HG03135 (cell line): ENCODE data around the gene PPCDC.

Experiments used
- ATAC-seq: cut with Tn5 transposase; IDR thresholded peaks from one replicate; pipeline ENCODE4 v1.9.1; 2021; ENCODE audit warnings: mild to moderate bottlenecking, moderate library complexity; ENCODE audit not compliant: unreplicated experiment

PPCDC gene

GRCh38 chr15:75023181-75023871 lies at the start of gene PPCDC:
Gene PPCDC (plus strand): TSS chr15:75023590. CDS start chr15:75028319, 4,729 bp downstream.
- peak; percentile 93 for ATAC-seq

- no peak for ATAC-seq
Observed at GRCh38 chr15:74976159-74976558, 47.2 kb upstream of the PPCDC start.

- no peak for ATAC-seq
Observed at GRCh38 chr15:74977599-74977998, 45.8 kb upstream of the PPCDC start.

GRCh38 chr15:74978077-74978476 lies 45.3 kb upstream of the PPCDC start:
- no peak for ATAC-seq

GRCh38 chr15:74978503-74978902 lies 44.9 kb upstream of the PPCDC start:
- ATAC-seq, result no peak

- ATAC-seq, result no peak
Observed at GRCh38 chr15:74982183-74982582, 41.2 kb upstream of the PPCDC start.

- no peak for ATAC-seq
Observed at GRCh38 chr15:74983725-74984231, 39.6 kb upstream of the PPCDC start.

- no peak for ATAC-seq
Observed at GRCh38 chr15:74988007-74988800, 35.2 kb upstream of the PPCDC start.

GRCh38 chr15:74989527-74989926 lies 33.9 kb upstream of the PPCDC start:
- ATAC-seq, result no peak

GRCh38 chr15:74992619-74993018 lies 30.8 kb upstream of the PPCDC start:
- no peak for ATAC-seq

GRCh38 chr15:74994236-74994635 lies 29.2 kb upstream of the PPCDC start:
- ATAC-seq, result no peak

- ATAC-seq, result no peak
Observed at GRCh38 chr15:74994685-74995084, 28.7 kb upstream of the PPCDC start.

- ATAC-seq, result peak; percentile 83
Observed at GRCh38 chr15:74995182-74995778, 28.1 kb upstream of the PPCDC start, which contains the start of gene SCAMP5. Gene SCAMP5 (plus strand): TSS chr15:74995563. CDS start chr15:75011840, 16,277 bp downstream.

GRCh38 chr15:74995779-74996765 lies 27.3 kb upstream of the PPCDC start:
- ATAC-seq, result no peak

GRCh38 chr15:74997141-74997540 lies 26.2 kb upstream of the PPCDC start:
- ATAC-seq, result no peak

- ATAC-seq, result no peak
Observed at GRCh38 chr15:74997543-74997942, 25.8 kb upstream of the PPCDC start.

GRCh38 chr15:75001310-75001709 lies 22.1 kb upstream of the PPCDC start:
- no peak for ATAC-seq

GRCh38 chr15:75002398-75002797 lies 21.0 kb upstream of the PPCDC start:
- no peak for ATAC-seq

- no peak for ATAC-seq
Observed at GRCh38 chr15:75007216-75007615, 16.2 kb upstream of the PPCDC start.

GRCh38 chr15:75008221-75008625 lies 15.2 kb upstream of the PPCDC start:
- ATAC-seq, result peak; percentile 36
